ENCODE data around the gene CLDN7.

Gene CLDN7

DNA sequence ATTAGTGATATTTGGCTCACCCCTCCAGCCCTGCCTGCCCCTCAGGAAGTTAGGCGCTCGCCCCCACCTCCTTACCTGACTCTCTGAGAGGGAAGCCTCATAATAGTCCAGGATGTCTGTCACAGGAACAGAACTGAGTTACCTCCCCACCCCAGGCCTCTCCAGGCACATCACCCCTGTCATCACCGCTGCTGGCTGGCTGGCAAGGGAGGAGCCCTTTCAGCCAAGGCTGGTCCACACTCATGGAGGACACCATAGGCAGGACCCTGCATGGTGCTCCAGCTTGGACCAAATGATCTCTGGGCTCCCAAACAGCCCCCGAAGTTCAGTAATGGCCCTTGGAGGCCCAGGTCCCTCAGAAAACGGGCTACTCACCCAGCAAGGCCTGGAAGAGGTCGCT lies 44.1 kb downstream of the CLDN7 start:
- no peak for DNase-seq

DNA sequence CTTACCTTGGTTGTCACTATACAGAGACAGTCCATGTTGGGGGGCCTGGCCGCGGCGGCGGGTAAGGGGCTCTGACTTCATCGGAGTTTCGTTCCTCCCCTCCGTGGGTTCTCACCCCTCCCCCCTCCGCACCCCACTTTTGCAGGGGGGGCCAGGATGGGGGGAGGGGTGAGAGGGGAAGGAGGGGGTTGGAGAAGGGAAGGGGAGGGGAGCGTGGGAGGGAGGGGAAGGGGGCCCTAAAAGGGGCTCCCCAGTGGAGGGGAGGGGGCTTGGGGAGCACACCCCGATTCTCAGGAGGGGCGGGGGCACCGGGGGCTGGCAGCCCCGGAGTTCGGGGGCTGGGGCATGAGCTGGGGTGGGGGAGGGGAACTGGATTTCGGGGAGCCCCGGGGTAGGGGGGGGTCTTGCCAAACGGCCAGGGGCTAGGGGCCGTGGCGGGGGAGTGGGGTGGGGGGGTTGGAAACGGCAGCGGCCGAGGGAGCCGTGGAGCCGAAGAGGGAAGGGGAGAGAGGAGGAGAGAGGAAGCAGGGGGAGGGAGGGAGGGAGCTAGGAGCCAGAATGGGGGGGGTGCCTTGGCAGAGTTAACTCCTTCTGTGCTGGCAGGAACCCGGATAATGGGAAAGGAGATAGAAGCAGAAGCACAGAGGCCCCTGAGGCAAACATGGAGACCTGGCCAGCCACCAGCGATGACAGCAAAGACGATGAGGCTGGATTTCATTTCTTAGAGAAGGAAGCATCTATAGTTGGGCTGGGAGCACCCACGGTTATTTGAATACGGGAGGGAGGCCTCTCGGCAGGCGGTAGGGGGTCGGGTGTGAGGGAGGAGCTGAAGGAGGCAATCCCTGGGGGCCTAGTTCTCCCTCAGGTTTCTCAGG lies 44.9 kb downstream of the CLDN7 start:
- no peak for DNase-seq

- no peak for DNase-seq
Observed at GRCh38 chr17:7216242-7217112, 45.8 kb downstream of the CLDN7 start.

DNA sequence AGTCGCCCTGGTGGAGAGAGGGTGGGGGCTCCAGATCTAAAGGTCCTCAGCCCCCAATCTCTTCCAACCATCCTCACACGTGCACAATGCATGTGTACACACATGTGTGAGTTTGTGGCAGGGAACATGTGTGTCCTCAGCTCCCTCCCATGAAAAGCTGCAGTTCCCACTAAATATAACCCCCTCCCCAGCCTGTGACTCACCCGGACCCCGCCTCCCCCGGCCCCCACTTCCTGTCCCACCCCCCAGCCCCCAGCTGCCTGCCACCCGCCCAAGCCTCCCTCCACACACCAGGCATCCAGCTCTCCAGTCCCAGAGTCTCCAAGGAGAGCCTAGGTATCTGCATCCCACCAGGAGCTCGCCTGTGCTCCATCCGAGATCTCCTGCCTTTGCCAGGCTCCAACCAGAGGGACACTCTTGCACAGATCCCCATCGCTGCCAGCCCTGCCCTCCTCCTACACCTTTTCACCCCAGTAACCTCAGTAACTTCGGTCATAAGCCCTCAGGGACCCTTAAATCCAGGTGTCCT lies 46.6 kb downstream of the CLDN7 start:
- DNase-seq = no peak

DNA sequence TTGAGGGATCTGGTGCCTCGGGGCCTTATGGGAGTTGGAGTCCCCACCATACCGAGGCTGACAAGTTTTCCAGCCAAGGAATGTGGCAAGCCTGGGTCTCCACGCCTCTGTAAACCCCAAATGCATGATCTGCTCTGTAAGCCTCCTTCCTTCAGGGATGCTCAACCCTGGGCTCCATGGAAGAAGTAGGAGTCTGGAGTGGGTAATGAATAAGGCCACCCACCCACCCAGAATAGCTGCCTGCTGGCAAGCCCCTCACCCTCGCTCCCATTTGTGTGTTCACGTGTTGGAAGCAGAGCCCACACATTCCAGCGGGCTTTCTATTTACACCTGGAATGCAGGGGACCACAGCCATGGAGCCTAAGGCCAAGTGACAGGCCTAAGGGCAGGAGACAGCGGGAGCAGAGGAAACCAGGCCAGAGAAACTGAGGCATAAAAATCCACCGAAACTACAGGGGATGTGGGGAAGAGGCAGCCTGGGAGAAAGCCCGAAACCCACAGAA lies 47.1 kb downstream of the CLDN7 start:
- no peak for DNase-seq

GRCh38 chr17:7214300-7215135 lies 47.8 kb downstream of the CLDN7 start:
- DNase-seq = peak; percentile 99

DNA sequence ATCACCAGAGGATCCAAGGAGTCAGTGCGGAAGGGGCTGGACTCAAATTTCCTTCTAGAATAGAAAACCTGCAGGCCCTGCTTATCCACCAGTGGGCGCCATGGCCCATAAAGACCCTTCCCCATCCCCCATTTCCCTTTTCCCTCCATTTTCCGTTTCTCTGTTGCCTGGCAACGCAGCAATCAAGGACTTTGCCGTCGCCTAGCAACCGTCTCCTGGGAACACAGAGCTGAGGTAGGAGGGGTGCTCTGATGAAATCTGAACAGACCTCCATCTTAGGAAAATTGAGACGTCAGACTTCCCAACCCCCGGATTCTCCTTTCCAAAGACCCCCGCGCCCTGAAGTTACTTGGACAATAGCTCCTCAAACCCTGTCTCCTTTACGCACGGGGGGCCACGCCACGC lies 48.4 kb downstream of the CLDN7 start:
- no peak for DNase-seq

- DNase-seq = no peak
Observed at GRCh38 chr17:7211491-7212273, 50.6 kb downstream of the CLDN7 start.
